OCI-LY7 (cell line): ENCODE results near the gene RSL24D1. TPM values are rescaled to one million over a fixed set of nuclear protein-coding genes. Genes with fewer than 3 reads are reported as not detected.

ENCODE experiments used
- BruUV-seq: library from RNA; stranded (reverse); fragments of 400-500 nt; replicated peaks from 2 replicates; lab custom pipeline; 2021; lab: Mats Ljungman, UMichigan
- CTCF ChIA-PET: fragments of 300-600 bp; sonication (Branson Sonifier 250); formaldehyde crosslinking; loops from one replicate; lab custom pipeline; 2022; ENCODE audit warnings: antibody characterized with exemption; ENCODE audit not compliant: unreplicated experiment; lab: Charles Lee
- POLR2A ChIA-PET: fragments of 300-600 bp; sonication (Branson Sonifier 250); formaldehyde crosslinking; loops from one replicate; lab custom pipeline; 2022; ENCODE audit warnings: antibody characterized with exemption; lab: Charles Lee
- DNase-seq: peaks from one replicate; pipeline ENCODE4 v3.0.0-alpha.2; 2015; ENCODE audit warnings: low spot score
- H2AFZ ChIP-seq: fragments of 200-600 bp; sonication (generic), shearing (Covaris generic); 2 replicates; pipeline ENCODE4 v1.6.1; 2014; ENCODE audit warnings: mild to moderate bottlenecking, antibody characterized with exemption, low read length, moderate library complexity
- H3K27ac ChIP-seq: fragments of 200-600 bp; sonication (generic); 2 replicates; pipeline ENCODE4 v1.5.1; 2014; ENCODE audit warnings: mixed run types, low read depth, mild to moderate bottlenecking, moderate library complexity, low read length, inconsistent platforms; ENCODE audit not compliant: poor library complexity, severe bottlenecking
- H3K36me3 ChIP-seq: fragments of 200-600 bp; sonication (generic); 2 replicates; pipeline ENCODE4 v1.6.1; 2014; ENCODE audit warnings: mild to moderate bottlenecking, antibody characterized with exemption, low read length, moderate library complexity, mixed read lengths; ENCODE audit not compliant: insufficient read depth
- H3K4me1 ChIP-seq: fragments of 200-600 bp; sonication (generic); 2 replicates; pipeline ENCODE4 v1.5.1; 2014; ENCODE audit warnings: mild to moderate bottlenecking, low read length; ENCODE audit not compliant: insufficient read depth, poor library complexity, severe bottlenecking
- H3K4me2 ChIP-seq: fragments of 200-600 bp; sonication (generic); 2 replicates; pipeline ENCODE4 v1.6.1; 2014; ENCODE audit warnings: mild to moderate bottlenecking, low read length
- H3K4me3 ChIP-seq: fragments of 200-600 bp; sonication (generic); 2 replicates; pipeline ENCODE4 v1.5.1; 2014; ENCODE audit warnings: mild to moderate bottlenecking, low read depth, low read length; ENCODE audit not compliant: poor library complexity, severe bottlenecking
- H3K79me2 ChIP-seq: fragments of 200-600 bp; sonication (generic); 2 replicates; pipeline ENCODE4 v1.6.1; 2016; ENCODE audit warnings: low read depth, mild to moderate bottlenecking, low read length, moderate library complexity, mixed read lengths; ENCODE audit not compliant: insufficient read depth
- H3K9me2 ChIP-seq: fragments of 200-600 bp; sonication (generic); 2 replicates; pipeline ENCODE4 v1.6.1; 2016; ENCODE audit warnings: mild to moderate bottlenecking, low read length, mixed read lengths; ENCODE audit not compliant: insufficient read depth
- H3K9me3 ChIP-seq: fragments of 200-600 bp; sonication (generic); 2 replicates; pipeline ENCODE4 v1.6.1; 2014; ENCODE audit warnings: mild to moderate bottlenecking, mixed run types, low read length, mixed read lengths
- H4K20me1 ChIP-seq: fragments of 200-600 bp; sonication (generic); 2 replicates; pipeline ENCODE4 v1.6.1; 2014; ENCODE audit warnings: mild to moderate bottlenecking, antibody characterized with exemption, low read length, moderate library complexity, mixed read lengths; ENCODE audit not compliant: insufficient read depth
- EZH2phosphoT487 ChIP-seq: fragments of 200-600 bp; sonication (generic); IDR thresholded peaks from 2 replicates; pipeline ENCODE4 v1.6.1; 2018; ENCODE audit warnings: low read depth, borderline replicate concordance, mild to moderate bottlenecking, mixed run types, antibody characterized with exemption, low read length, moderate library complexity, mixed read lengths
- intact Hi-C: fragments of 100-400 bp; cut with micrococcal nuclease; formaldehyde crosslinking; loops from one replicate; pipeline ENCODE4 v1.10.0; 2022; ENCODE audit not compliant: unreplicated experiment
- total RNA-seq, 2 experiments: library from RNA; depleted of rRNA in 1 of 2; stranded (reverse); fragments of >200 nt in 1 of 2; shearing (Covaris generic) in 1 of 2; gene quantifications; 2 replicates each; pipeline ENCODE4 v1.2.3, GENCODE V29; 2014 to 2022
- TF ChIP-seq, protein P1 (sequence below): fragments of 200-600 bp; sonication (generic); conservative IDR thresholded peaks from 2 replicates; pipeline ENCODE4 v1.5.1; 2014; ENCODE audit warnings: mild to moderate bottlenecking, antibody characterized with exemption, low read length, moderate library complexity, mixed read lengths

Gene RSL24D1
- total RNA-seq, 2 experiments from 2014 or later = 117 to 145 TPM

DNA sequence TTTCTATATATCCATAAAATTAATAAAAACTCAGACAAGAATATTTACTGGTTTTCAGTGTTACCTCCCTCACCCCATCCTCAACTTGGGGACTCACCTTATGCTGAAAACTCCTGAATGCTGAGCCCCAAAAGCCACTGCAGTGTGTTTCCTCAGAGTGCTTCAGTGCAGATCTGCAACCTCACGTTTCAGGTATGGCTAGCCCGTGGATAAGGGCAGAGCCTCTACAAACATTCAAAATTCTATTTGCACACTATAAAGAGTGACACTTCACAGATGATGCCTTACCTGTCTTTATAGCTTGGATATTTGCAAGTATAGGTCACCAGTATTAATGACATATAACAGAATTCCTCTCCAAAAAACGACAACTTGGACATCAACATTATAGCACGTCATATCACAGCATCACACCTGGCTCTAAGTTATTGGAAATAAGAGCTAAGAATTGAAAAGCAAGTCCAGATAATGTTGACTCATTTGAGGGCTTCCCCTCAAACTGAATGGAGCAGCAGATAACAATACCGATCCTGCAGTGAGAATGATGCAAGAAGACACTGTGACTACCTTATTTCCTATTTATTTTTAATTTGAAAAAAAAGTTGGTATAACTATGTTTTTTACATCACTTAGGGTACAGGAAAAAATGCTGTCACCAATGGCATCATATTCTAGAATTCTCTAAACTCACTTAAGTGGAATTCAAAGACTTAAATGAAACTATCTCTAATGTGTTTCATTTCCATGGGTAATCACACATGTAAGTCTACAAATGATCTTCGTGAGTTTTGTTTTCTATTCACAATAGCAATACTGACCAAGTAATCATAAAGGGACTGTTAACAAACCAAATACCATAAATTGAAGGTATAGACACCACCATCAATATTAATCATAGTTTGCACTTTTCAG is 40.7 kb upstream of the RSL24D1 start:
- POLR2A ChIA-PET = interaction anchor here (0.9 kb wide), 1 partner anchor 10 kb away, joined by 3 read pairs; no protein-coding TSS in a partner anchor
- TF ChIP-seq EZH2phosphoT487 = no peak
- TF ChIP-seq, protein P1, sequence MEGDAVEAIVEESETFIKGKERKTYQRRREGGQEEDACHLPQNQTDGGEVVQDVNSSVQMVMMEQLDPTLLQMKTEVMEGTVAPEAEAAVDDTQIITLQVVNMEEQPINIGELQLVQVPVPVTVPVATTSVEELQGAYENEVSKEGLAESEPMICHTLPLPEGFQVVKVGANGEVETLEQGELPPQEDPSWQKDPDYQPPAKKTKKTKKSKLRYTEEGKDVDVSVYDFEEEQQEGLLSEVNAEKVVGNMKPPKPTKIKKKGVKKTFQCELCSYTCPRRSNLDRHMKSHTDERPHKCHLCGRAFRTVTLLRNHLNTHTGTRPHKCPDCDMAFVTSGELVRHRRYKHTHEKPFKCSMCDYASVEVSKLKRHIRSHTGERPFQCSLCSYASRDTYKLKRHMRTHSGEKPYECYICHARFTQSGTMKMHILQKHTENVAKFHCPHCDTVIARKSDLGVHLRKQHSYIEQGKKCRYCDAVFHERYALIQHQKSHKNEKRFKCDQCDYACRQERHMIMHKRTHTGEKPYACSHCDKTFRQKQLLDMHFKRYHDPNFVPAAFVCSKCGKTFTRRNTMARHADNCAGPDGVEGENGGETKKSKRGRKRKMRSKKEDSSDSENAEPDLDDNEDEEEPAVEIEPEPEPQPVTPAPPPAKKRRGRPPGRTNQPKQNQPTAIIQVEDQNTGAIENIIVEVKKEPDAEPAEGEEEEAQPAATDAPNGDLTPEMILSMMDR = no peak
- Histone ChIP-seq H3K4me3 (no peak overlapping the region), H3K27ac (no peak overlapping the region), H3K4me1 (no peaks in the 10 kb centered on the region), H3K79me2 (no peaks in the 10 kb centered on the region), H2AFZ (no peak overlapping the region), H4K20me1 (no peaks in the 10 kb centered on the region), H3K9me2 (no peaks in the 10 kb centered on the region), H3K36me3 (no peaks in the 10 kb centered on the region), H3K9me3 (no peaks in the 10 kb centered on the region), H3K4me2 (no peak overlapping the region)
- CTCF ChIA-PET = no interaction called here
- BruUV-seq = no TSS peak
- no peak for DNase-seq
- intact Hi-C loops = no loop called here

DNA sequence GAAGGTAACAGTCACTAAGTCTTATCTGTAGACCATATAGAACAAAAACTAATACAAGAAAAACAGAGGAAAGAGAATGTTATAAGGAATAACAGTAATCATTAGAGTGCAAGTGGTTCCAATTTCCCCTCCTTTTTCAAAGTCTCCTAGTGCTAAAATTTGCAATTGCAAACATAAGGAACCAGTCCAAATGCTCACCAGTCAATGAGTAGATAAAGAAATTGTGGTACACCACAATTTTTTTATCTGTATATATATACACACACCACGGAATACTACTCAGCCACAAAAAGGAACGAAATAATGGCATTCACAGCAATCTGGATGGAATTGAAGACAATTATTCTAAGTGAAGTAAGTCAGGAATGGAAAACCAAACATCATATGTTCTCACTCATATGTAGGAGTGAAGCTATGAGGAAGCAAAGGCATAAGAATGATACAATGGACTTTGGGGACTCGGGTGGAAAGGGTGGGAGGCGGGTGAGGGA is 38.9 kb upstream of the RSL24D1 start:
- no peaks in the 10 kb centered on the region for H3K79me2 ChIP-seq
- ChIA-PET CTCF (no interaction called here), POLR2A (no interaction called here)
- no peaks in the 10 kb centered on the region for H3K9me3 ChIP-seq
- intact Hi-C loops = no loop called here
- BruUV-seq = no TSS peak
- no peaks in the 10 kb centered on the region for H3K9me2 ChIP-seq
- no peak overlapping the region for H3K4me3 ChIP-seq
- no peaks in the 10 kb centered on the region for H3K4me1 ChIP-seq
- no peak for TF ChIP-seq EZH2phosphoT487
- TF ChIP-seq, protein P1 = no peak
- no peak for DNase-seq
- no peak overlapping the region for H2AFZ ChIP-seq
- no peaks in the 10 kb centered on the region for H3K36me3 ChIP-seq
- no peak overlapping the region for H3K4me2 ChIP-seq
- no peaks in the 10 kb centered on the region for H4K20me1 ChIP-seq
- no peak overlapping the region for H3K27ac ChIP-seq

DNA sequence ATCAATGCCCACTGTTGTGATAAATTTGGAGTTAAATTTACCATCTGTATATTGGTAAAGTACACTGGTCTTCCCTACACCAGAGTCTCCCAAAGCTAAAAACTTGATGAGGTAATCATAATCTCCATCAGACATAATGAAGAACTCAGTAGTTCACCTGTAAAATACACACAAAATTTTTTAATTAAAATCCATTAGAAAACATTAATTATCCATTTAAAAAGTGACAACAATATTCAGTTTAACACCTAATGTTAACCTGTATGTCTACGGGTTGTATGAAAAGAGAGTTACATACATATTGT is 38.0 kb upstream of the RSL24D1 start:
- Histone ChIP-seq H3K9me2 (no peaks in the 10 kb centered on the region), H3K27ac (no peak overlapping the region), H2AFZ (no peak overlapping the region), H3K4me1 (no peaks in the 10 kb centered on the region), H3K36me3 (no peaks in the 10 kb centered on the region), H3K9me3 (no peaks in the 10 kb centered on the region), H4K20me1 (no peaks in the 10 kb centered on the region), H3K79me2 (no peaks in the 10 kb centered on the region), H3K4me3 (no peak overlapping the region), H3K4me2 (no peak overlapping the region)
- POLR2A ChIA-PET = interaction anchor here (0.5 to 0.6 kb wide), 2 partner anchors 17 to 763 kb away, joined by 3 to 4 read pairs; no protein-coding TSS in a partner anchor
- DNase-seq = no peak
- intact Hi-C loops = no loop called here
- BruUV-seq = no TSS peak
- CTCF ChIA-PET = no interaction called here
- no peak for TF ChIP-seq EZH2phosphoT487
- TF ChIP-seq, protein P1 = no peak
